HG02840 (cell line): Measurements from ENCODE around the gene CYTH4.

Experiments
- ATAC-seq: cut with Tn5 transposase; IDR thresholded peaks from one replicate; pipeline ENCODE4 v1.9.1; 2021; ENCODE audit warnings: mild to moderate bottlenecking, moderate library complexity, moderate number of reproducible peaks; ENCODE audit not compliant: unreplicated experiment, low FRiP score

Gene CYTH4

GRCh38 chr22:37363261-37363992, 81.1 kb downstream of the CYTH4 start:
- no peak for ATAC-seq
